HG03520 (cell line): Measurements from ENCODE around the gene SUPT6H.
A peak's percentile ranks its signal among the peaks of the same experiment; 100 is the strongest.
"Not testable (repeated sequence)": the region's sequence is repeated elsewhere in the genome, so short reads cannot be mapped to it uniquely, and the experiment has no call there.

Experiments used
- ATAC-seq: cut with Tn5 transposase; IDR thresholded peaks from one replicate; pipeline ENCODE4 v1.9.1; 2021; ENCODE audit warnings: mild to moderate bottlenecking, moderate library complexity; ENCODE audit not compliant: unreplicated experiment

The SUPT6H gene

DNA sequence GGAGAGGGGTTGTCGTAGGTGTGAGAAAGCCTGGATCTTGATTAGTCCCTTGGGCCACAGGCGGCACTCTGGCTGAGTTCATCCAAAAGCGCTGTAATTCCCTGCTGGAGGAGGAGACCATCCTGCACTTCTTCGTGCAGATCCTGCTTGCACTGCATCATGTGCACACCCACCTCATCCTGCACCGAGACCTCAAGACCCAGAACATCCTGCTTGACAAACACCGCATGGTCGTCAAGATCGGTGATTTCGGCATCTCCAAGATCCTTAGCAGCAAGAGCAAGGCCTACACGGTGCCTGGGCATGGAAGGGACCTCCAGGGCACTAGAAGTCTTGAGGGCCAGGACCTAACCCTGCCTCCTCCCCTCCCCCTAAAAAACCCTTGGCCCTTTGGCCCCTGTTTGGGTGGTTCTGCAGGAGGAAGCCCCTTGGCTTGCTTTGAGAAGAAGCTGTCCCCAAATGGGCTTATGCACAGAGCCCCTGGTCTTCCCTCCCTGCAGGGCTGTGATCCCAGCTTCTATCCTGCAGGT is 72.8 kb downstream of the SUPT6H start:
- no peak for ATAC-seq

DNA sequence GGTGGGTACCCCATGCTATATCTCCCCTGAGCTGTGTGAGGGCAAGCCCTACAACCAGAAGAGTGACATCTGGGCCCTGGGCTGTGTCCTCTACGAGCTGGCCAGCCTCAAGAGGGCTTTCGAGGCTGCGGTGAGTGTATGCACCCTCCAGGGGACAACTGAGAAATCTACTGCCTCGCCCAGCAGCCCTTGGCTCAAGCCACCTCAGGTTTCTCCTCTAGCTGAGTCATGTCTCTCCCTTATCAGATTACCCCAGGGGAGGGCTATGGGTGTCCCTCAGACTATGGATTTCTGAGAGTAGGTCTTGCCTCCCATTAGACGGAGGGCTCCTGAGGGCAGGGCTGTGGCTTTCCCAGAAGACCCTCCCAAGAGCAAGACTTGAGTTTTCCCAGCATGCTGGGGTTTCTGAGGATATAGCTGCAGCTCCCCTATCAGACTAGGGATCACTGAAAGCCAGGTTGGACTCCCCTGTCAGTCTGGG is 73.3 kb downstream of the SUPT6H start:
- ATAC-seq, result no peak

DNA sequence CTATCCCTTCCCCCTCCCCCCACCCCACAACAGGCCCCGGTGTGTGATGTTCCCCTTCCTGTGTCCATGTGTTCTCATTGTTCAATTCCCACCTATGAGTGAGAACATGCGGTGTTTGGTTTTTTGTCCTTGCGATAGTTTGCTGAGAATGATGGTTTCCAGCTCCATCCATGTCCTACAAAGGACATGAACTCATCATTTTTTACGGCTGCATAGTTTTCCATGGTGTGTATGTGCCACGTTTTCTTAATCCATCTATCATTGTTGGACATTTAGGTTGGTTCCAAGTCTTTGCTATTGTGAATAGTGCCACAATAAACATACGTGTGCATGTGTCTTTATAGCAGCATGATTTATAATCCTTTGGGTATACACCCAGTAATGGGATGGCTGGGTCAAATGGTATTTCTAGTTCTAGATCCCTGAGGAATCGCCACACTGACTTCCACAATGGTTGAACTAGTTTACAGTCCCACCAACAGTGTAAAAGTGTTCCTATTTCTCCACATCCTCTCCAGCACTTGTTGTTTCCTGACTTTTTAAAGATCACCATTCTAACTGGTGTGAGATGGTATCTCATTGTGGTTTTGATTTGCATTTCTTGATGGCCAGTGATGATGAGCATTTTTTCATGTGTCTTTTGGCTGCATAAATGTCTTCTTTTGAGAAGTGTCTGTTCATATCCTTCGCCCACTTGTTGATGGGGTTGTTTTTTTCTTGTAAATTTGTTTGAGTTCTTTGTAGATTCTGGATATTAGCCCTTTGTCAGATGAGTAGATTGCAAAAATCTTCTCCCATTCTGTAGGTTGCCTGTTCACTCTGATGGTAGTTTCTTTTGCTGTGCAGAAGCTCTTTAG is 74.1 kb downstream of the SUPT6H start:
- ATAC-seq, result not testable (repeated sequence)

DNA sequence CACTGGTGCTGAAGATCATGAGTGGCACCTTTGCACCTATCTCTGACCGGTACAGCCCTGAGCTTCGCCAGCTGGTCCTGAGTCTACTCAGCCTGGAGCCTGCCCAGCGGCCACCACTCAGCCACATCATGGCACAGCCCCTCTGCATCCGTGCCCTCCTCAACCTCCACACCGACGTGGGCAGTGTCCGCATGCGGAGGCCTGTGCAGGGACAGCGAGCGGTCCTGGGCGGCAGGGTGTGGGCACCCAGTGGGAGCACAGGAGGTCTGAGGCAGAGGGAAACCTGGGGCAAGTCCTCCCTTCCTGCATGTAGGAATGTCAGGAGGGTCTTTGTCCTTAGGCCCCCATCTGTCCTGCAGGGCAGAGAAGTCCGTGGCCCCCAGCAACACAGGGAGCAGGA is 75.3 kb downstream of the SUPT6H start:
- no peak for ATAC-seq

GRCh38 chr17:28737770-28738679 is 76.0 kb downstream of the SUPT6H start:
- ATAC-seq, result peak; percentile 58

DNA sequence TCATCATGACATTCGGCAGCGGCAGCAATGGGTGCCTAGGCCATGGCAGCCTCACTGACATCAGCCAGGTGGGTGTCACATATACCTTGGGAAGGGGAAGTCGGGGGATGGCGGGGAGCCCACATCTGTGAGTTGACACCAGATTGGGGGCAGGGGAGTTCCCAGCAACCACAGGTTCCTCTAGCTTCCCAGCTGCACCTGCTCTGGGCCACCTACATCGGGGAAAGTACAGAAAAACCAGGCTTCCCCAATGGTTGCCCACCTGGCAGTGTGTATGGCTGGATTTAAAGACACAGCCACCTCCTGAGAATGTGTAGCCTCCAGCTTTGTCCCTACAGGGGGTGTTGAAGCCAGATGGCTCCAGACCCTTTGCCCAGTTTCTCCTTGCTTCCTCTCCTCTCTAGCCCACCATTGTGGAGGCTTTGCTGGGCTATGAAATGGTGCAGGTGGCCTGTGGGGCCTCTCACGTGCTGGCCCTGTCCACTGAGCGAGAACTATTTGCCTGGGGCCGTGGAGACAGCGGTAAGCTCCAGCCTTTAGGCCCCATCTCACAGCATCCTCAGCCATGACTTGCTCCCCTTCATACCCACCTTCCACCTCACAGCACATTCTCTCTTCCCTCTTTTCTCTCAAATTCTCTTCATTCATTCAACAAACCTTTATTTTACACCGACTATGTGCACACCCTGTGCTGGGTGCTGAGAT is 76.8 kb downstream of the SUPT6H start:
- ATAC-seq, result no peak

GRCh38 chr17:28740406-28741357 is 78.7 kb downstream of the SUPT6H start:
- ATAC-seq, result no peak

- no peak for ATAC-seq
Observed at GRCh38 chr17:28741358-28742349, 79.6 kb downstream of the SUPT6H start.

- peak; percentile 46 for ATAC-seq
Observed at GRCh38 chr17:28743243-28744103, 81.5 kb downstream of the SUPT6H start, which contains the start of gene TRAF4. Gene TRAF4, plus strand, starts transcription at chr17:28744011. Its CDS starts 102 bp downstream, at chr17:28744113.

GRCh38 chr17:28744104-28744971 is 82.3 kb downstream of the SUPT6H start:
- peak; percentile 13 for ATAC-seq

- no peak for ATAC-seq
Observed at GRCh38 chr17:28744972-28745785, 83.2 kb downstream of the SUPT6H start.

DNA sequence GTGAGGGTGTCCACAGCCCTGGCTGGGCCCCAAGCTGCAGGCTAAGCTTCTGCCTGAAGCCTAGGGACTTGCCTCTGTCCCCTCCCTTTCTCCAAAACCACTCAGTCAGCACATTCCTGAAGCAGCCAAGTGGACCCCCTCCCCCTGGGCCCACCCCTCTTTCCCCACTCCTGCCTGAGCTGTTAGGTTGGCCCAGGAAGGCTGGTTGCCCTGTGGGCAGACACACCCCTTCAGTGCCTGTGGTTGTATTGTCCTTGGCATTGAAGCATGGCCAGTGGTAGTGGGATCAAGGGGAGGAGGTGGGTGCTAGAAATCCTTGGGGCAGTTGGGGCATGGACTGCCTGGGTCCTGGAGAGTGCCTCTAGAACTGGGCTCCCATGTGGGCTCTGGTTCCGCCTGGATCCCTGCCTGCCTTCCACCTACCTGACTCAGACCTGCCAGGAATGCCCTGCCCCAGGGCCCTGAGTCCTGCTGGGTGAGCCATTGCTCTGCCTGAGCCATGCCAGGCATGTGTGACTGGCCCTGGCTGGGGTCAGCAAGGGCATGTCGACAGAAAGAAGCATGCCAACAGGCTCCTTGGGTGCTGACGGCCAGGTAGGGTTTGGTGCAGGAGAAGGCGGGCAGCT is 83.9 kb downstream of the SUPT6H start:
- no peak for ATAC-seq

GRCh38 chr17:28746611-28747050 is 84.6 kb downstream of the SUPT6H start:
- no peak for ATAC-seq

- no peak for ATAC-seq
Observed at GRCh38 chr17:28747051-28747691, 85.2 kb downstream of the SUPT6H start.
